Brain microvascular endothelial cell (primary cell): ENCODE measurements around the gene CCM2L.

Source experiments
- DNase-seq: peaks from one replicate; pipeline ENCODE4 v3.0.0-alpha.2; 2020
- H3K27ac ChIP-seq: fragments of 250-450 bp; sonication (Bioruptor Pico); 2 replicates; pipeline ENCODE4 v1.5.1; 2020; ENCODE audit warnings: mild to moderate bottlenecking, moderate library complexity
- H3K27me3 ChIP-seq: fragments of 250-450 bp; sonication (Bioruptor Pico); replicated peaks from 2 replicates; pipeline ENCODE4 v1.5.1; 2020; ENCODE audit warnings: mild to moderate bottlenecking
- H3K36me3 ChIP-seq: fragments of 250-450 bp; sonication (Bioruptor Pico); replicated peaks from 2 replicates; pipeline ENCODE4 v1.5.1; 2020; ENCODE audit warnings: mild to moderate bottlenecking
- H3K4me3 ChIP-seq: 2 replicates; pipeline ENCODE4 v1.5.1; 2011; ENCODE audit warnings: low read depth, mild to moderate bottlenecking, control low read depth, low read length, moderate library complexity
- in situ Hi-C: cut with HindIII; loops from 2 replicates; pipeline ENCODE4 v1.10.0; 2017; ENCODE audit warnings: low sequenced_read_pairs, low pct_ligation_motif_present
- TF ChIP-seq, protein P1 (sequence below): IDR thresholded peaks from 2 replicates; pipeline ENCODE4 v1.5.1; 2011; ENCODE audit warnings: low read depth, mild to moderate bottlenecking, moderate library complexity, low read length, control low read depth, inconsistent platforms; ENCODE audit errors: missing control alignments

CCM2L gene

DNA sequence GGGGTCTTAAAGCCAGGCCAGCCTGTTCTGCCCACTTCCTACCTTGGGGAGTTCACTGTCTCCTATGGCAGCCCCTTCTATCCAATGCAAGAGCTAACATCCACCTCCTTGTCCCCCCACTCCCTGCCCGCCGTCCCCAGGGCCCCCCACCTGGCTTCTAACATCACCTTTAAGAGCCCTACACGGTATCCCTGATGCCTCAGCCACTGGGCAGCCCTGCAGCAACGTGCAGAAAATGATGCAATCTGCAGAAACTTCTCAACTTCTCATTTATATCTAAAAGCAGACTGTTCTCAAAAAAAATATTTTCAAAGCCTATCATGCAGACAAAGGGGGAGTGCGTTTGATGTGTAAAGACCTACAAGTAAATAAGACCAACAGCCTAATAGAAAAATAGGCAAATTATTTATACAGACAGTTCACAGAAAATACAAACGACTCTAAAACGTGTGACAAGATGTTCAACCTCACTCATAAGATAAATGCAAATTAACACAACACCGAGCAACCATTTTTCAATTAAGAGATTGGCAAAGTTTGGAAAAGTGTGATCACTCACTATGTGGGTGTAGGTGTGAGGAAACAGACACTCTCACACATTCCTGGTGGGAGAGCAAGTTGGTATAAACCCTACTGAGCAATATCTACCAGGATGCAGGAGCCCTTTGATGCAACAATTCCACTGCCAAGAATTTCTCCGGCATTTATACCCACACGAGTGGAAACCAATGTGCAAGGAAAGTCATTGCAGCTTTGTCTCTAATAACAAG lies 26.7 kb downstream of the CCM2L start:
- H3K27me3 ChIP-seq: peaks cover 31% of the 10 kb centered on the region
- DNase-seq: no peak
- TF ChIP-seq, protein P1, sequence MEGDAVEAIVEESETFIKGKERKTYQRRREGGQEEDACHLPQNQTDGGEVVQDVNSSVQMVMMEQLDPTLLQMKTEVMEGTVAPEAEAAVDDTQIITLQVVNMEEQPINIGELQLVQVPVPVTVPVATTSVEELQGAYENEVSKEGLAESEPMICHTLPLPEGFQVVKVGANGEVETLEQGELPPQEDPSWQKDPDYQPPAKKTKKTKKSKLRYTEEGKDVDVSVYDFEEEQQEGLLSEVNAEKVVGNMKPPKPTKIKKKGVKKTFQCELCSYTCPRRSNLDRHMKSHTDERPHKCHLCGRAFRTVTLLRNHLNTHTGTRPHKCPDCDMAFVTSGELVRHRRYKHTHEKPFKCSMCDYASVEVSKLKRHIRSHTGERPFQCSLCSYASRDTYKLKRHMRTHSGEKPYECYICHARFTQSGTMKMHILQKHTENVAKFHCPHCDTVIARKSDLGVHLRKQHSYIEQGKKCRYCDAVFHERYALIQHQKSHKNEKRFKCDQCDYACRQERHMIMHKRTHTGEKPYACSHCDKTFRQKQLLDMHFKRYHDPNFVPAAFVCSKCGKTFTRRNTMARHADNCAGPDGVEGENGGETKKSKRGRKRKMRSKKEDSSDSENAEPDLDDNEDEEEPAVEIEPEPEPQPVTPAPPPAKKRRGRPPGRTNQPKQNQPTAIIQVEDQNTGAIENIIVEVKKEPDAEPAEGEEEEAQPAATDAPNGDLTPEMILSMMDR: no peak
- H3K36me3 ChIP-seq: no peaks in the 10 kb centered on the region
- in situ Hi-C loops: no loop called here
- H3K27ac ChIP-seq: no peak overlapping the region
- H3K4me3 ChIP-seq: no peak overlapping the region

DNA sequence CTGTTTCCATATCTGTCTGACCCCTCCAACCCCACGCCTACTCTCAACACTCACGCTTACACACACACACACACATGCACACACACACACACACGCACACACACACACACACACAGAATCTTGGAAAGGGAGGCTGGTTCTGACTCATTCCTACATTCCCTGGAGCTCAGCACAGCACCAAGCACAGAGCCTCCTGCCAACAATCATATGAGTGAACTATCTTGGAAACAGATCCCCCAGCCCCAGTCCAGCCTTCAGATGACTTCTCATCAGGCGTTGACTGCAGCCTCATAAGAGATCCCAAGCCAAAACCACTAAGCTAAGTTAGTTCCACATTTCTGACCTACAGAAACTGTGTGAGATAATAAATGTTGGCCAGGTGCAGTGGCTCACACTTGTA lies 27.7 kb downstream of the CCM2L start:
- Histone ChIP-seq H3K4me3 (no peak overlapping the region), H3K36me3 (no peaks in the 10 kb centered on the region), H3K27me3 (peaks cover 31% of the 10 kb centered on the region), H3K27ac (no peak overlapping the region)
- DNase-seq: peak; percentile 48
- TF ChIP-seq, protein P1: no peak
- in situ Hi-C loops: no loop called here

DNA sequence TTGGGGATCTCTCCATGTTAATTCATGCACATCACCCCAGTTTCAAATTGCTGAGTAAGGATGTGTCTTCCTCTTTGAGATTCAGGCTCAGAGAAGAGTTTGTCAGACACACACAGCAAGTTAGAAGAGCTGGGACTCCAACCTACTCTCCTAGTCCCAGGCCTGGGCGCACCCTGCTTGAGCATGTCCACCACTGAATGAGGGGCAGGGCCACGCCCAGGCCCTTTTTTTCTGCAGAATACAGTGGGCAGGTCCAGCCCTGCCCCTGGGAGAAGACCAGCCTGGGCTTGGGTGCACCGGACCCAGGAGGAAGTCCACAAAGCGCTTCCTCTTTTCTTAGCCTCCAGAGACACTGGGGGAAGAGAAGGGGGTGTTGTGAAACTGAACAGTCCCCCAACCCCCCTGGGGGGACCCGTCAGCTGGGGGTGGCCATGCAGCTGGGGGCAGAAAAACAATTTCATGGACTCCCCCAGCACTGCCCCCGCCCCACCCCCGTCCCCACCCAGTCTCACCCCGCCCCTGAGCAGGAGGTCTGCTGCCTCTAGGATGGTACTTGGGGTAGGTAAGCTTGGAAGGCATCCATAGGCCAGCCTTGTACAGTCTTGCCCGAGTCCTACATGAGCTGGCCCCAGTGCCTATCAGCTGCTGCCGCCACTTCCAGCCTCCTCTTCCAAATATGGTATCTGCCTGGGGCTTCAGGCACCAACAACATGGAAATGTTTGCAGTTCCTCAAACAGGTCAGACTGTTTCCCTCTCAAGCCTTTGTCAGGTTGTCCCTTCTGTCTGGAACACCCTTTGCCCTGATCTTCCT lies 30.1 kb downstream of the CCM2L start:
- H3K27ac ChIP-seq: no peak overlapping the region
- DNase-seq: no peak
- no peak overlapping the region for H3K4me3 ChIP-seq
- TF ChIP-seq, protein P1: no peak
- peaks cover 11% of the 10 kb centered on the region for H3K27me3 ChIP-seq
- no peaks in the 10 kb centered on the region for H3K36me3 ChIP-seq
- in situ Hi-C loops: no loop called here

DNA sequence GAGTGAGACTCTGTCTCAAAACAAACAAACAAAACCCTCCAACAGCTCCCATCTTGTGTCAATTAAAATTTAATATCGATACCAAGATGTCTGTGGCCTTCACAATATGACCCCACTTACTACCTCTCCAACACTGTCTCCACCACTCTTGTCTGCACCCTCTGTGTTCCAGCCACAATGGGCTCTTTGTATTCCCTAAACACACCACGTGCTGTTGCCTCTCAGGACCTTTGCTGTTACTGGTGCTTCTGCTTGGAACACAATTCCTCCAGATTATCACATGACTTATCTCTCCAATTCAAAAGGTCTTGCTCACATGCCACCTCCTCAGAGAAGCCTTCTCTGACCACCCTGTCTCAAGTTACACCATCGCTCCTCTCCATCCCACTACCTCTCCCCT lies 35.8 kb downstream of the CCM2L start:
- no peak for DNase-seq
- in situ Hi-C loops: no loop called here
- no peak overlapping the region for H3K27ac ChIP-seq
- TF ChIP-seq, protein P1: no peak
- H3K36me3 ChIP-seq: no peaks in the 10 kb centered on the region
- peaks cover 12% of the 10 kb centered on the region for H3K27me3 ChIP-seq
- no peak overlapping the region for H3K4me3 ChIP-seq

DNA sequence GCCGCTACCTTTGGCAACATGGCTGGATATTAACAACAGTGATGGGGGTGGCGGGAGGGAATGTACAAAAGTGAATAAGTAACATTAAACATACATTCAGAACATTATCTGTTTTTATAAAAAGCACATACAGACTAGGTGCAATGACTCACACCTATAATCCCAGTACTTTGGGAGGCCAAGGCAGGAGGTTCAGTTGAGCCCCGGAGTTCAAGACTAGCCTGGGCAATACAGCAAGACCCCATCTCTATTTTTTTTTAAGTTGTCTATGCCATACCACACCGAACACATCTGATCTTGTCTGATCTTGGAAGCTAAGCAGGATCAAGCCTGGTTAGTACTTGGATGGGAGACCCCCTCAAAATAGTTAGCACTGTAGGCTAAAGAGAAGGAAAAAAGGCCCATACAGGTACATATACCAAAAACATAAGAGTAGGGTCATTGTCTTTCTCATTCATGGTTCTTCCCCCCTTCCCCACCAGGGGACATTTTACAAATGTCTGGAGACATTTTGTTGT lies 40.1 kb downstream of the CCM2L start:
- TF ChIP-seq, protein P1: no peak
- DNase-seq: no peak
- Histone ChIP-seq H3K36me3 (no peaks in the 10 kb centered on the region), H3K4me3 (no peak overlapping the region), H3K27me3 (peaks cover 32% of the 10 kb centered on the region), H3K27ac (no peak overlapping the region)
- in situ Hi-C loops: no loop called here
